Measurements from ENCODE around the gene TIMM44. TPM values are rescaled to one million over a fixed set of nuclear protein-coding genes. Genes with fewer than 3 reads are reported as not detected.

TIMM44 gene
- total RNA-seq, 4 donors from 2014 or later: 59.7 to 102 (median 71.8) TPM

DNA sequence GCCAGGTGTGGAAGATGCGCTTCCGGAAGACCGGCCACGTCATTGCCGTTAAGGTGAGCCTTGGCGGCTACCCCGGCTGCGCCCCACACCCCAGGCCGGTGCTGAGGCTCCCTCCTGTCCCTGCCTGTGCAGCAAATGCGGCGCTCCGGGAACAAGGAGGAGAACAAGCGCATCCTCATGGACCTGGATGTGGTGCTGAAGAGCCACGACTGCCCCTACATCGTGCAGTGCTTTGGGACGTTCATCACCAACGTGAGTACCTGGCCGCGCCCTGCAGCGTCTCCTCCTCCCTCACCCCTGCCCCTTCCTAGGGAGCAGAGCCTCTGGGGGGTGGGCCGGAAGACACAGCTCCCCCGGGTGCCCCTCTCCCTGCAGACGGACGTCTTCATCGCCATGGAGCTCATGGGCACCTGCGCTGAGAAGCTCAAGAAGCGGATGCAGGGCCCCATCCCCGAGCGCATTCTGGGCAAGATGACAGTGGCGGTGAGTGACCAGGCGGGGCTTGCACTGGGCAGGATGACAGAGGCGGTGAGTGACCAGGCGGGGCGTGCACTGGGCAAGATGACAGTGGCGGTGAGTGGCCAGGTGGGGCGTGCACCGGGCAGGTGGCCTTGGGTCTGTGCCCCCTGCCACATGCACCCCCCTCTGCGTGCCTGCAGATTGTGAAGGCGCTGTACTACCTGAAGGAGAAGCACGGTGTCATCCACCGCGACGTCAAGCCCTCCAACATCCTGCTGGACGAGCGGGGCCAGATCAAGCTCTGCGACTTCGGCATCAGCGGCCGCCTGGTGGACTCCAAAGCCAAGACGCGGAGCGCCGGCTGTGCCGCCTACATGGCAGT, 32.9 kb downstream of the TIMM44 start:
- in situ Hi-C loops (cut with MboI; ENCODE audit: low pct_ligation_motif_present in 1 of 4, low pct_unique_long_range_greater_than_20kb in 1 of 4, low sequenced_read_pairs in 3 of 4): no loop called here
- peaks cover 0 to 29% (median 14%) of the 10 kb centered on the region in 4 donors for H3K36me3 ChIP-seq
- no peak for DNase-seq

DNA sequence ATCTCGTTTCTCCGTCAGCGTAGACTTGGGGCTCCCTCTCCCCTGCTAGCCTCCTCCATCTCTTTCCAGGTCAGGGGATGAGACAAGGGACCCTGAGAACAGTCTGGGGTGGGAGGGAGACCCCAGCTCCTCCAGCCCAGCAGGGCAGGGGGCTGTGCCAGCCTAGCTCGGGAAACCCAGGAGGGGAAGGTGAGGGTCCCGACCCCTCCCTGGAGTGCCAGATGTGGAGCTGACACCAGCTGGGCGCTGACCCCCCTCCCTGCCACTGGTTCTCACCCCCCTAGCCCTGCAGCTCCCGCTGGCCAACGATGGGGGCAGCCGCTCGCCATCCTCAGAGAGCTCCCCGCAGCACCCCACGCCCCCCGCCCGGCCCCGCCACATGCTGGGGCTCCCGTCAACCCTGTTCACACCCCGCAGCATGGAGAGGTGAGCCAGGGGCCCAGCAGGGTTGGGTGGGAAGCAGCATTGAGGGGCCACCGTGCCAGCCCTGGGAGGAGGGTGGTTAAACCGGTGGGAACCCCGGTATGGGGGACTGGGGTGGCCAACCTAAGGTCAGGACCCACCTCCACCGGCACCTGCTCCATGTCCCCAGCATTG, 33.9 kb downstream of the TIMM44 start:
- Histone ChIP-seq H3K9me3 (no peaks in the 10 kb centered on the region), H3K4me1 (peaks cover 12 to 18% (median 15%) of the 10 kb centered on the region in 4 donors), H3K36me3 (peaks cover 0 to 29% (median 14%) of the 10 kb centered on the region in 4 donors), H3K27me3 (peaks cover 8% of the 10 kb centered on the region), H3K4me3 (no peak overlapping the region), H3K27ac (no peak overlapping the region)
- intact Hi-C loops (cut with DNase I; ENCODE audit: low total_unique reads): loop anchor here (5.0 kb wide), 1 partner anchor 1552 kb away; no protein-coding TSS in a partner anchor
- DNase-seq: no peak
- WGBS, 2 donors (ENCODE audit: low coverage in 1 of 2): 92% methylated on average over 21 of the region's 21 CpGs; no CpG with 5 or more reads in 1 of the 2 donors
- TF ChIP-seq, protein P1, sequence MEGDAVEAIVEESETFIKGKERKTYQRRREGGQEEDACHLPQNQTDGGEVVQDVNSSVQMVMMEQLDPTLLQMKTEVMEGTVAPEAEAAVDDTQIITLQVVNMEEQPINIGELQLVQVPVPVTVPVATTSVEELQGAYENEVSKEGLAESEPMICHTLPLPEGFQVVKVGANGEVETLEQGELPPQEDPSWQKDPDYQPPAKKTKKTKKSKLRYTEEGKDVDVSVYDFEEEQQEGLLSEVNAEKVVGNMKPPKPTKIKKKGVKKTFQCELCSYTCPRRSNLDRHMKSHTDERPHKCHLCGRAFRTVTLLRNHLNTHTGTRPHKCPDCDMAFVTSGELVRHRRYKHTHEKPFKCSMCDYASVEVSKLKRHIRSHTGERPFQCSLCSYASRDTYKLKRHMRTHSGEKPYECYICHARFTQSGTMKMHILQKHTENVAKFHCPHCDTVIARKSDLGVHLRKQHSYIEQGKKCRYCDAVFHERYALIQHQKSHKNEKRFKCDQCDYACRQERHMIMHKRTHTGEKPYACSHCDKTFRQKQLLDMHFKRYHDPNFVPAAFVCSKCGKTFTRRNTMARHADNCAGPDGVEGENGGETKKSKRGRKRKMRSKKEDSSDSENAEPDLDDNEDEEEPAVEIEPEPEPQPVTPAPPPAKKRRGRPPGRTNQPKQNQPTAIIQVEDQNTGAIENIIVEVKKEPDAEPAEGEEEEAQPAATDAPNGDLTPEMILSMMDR (IDR thresholded peaks at IDR 0.05): no peak
- TF ChIP-seq POLR2AphosphoS5 (IDR thresholded peaks at IDR 0.05) (no peak), EP300 (IDR thresholded peaks at IDR 0.05; ENCODE audit: low read depth) (no peak), POLR2A (IDR thresholded peaks at IDR 0.05) (no peak)
- in situ Hi-C loops (cut with MboI; ENCODE audit: low pct_ligation_motif_present in 1 of 4, low pct_unique_long_range_greater_than_20kb in 1 of 4, low sequenced_read_pairs in 3 of 4): no loop called here

More for the DNA sequence above, 32.9 kb downstream of the TIMM44 start:
- no peak for TF ChIP-seq EP300 (IDR thresholded peaks at IDR 0.05; ENCODE audit: low read depth)
- no peak for TF ChIP-seq POLR2A (IDR thresholded peaks at IDR 0.05)
- no peak for TF ChIP-seq POLR2AphosphoS5 (IDR thresholded peaks at IDR 0.05)
- TF ChIP-seq, protein P1 (IDR thresholded peaks at IDR 0.05): no peak
- intact Hi-C loops (cut with DNase I; ENCODE audit: low total_unique reads): no loop called here
- Histone ChIP-seq H3K4me1 (peaks cover 4 to 8% (median 6%) of the 10 kb centered on the region in 4 donors), H3K4me3 (no peak overlapping the region), H3K9me3 (no peaks in the 10 kb centered on the region), H3K27ac (no peak overlapping the region), H3K27me3 (peaks cover 17% of the 10 kb centered on the region)
- 90 to 91% methylated on average over 8 to 51 of the region's 54 CpGs for whole genome bisulfite sequencing, 2 donors (ENCODE audit: low coverage in 1 of 2)

- intact Hi-C loops (cut with DNase I; ENCODE audit: low total_unique reads): loop anchor here (5.0 kb wide), 1 partner anchor 1552 kb away; no protein-coding TSS in a partner anchor
- TF ChIP-seq, protein P1 (IDR thresholded peaks at IDR 0.05): no peak
- TF ChIP-seq POLR2AphosphoS5 (IDR thresholded peaks at IDR 0.05) (no peak), POLR2A (IDR thresholded peaks at IDR 0.05) (no peak), EP300 (IDR thresholded peaks at IDR 0.05; ENCODE audit: low read depth) (no peak)
- WGBS, 2 donors (ENCODE audit: low coverage in 1 of 2): 91% methylated on average over 13 of the region's 19 CpGs; no CpG with 5 or more reads in 1 of the 2 donors
These were observed 34.6 kb downstream of the TIMM44 start for GRCh38 chr19:7908742-7909461.

More at GRCh38 chr19:7908742-7909461, 34.6 kb downstream of the TIMM44 start:
- no peak overlapping the region for H3K27ac ChIP-seq
- no peaks in the 10 kb centered on the region for H3K9me3 ChIP-seq
- DNase-seq: no peak
- in situ Hi-C loops (cut with MboI; ENCODE audit: low pct_ligation_motif_present in 1 of 4, low pct_unique_long_range_greater_than_20kb in 1 of 4, low sequenced_read_pairs in 3 of 4): no loop called here
- H3K27me3 ChIP-seq: peaks cover under 1% of the 10 kb centered on the region
- peaks cover 0 to 29% (median 14%) of the 10 kb centered on the region in 4 donors for H3K36me3 ChIP-seq
- peaks cover 15 to 23% (median 17%) of the 10 kb centered on the region in 4 donors for H3K4me1 ChIP-seq
- H3K4me3 ChIP-seq: no peak overlapping the region
